ENCODE results near the gene SLC29A1. TPM values are rescaled to one million over a fixed set of nuclear protein-coding genes. Genes with fewer than 3 reads are reported as not detected.
A peak's percentile ranks its signal among the peaks of the same experiment; 100 is the strongest.

The SLC29A1 gene
- total and polyA plus RNA-seq, 9 of the 15 experiments (the other 6 are each of a cell fraction or from before 2014, with no cell fraction given) = 18.9 to 170 (median 57.7) TPM

- TF ChIP-seq PATZ1 (CRISPR knock-in tag; IDR thresholded peaks at IDR 0.05; ENCODE audit: borderline replicate concordance) (no peak; the same call in 1 of the 2 replicates), USF2 (CRISPR knock-in tag; IDR thresholded peaks at IDR 0.05) (peak; percentile 40), NFE2L1 (tag; IDR thresholded peaks at IDR 0.05; ENCODE audit: borderline replicate concordance, low read depth) (no peak), MCM7 (IDR thresholded peaks at IDR 0.05) (peak in 1 of 2 experiments; percentile 4; a peak in 1 of 4 replicates), ZNF431 (CRISPR knock-in tag; IDR thresholded peaks at IDR 0.05) (peak; percentile 4; the same call in 1 of the 2 replicates), CHD4 (IDR thresholded peaks at IDR 0.05; ENCODE audit: insufficient read depth, insufficient replicate concordance, low read depth, low read length, poor library complexity, severe bottlenecking) (no peak), ZNF41 (CRISPR knock-in tag; conservative IDR thresholded peaks at IDR 0.05) (no peak), HSF4 (CRISPR knock-in tag; IDR thresholded peaks at IDR 0.05; ENCODE audit: borderline replicate concordance) (no peak), GTF2E2 (tag; IDR thresholded peaks at IDR 0.05) (peak; percentile 91; the same call in 1 of the 2 replicates), ZBTB11 (CRISPR knock-in tag; IDR thresholded peaks at IDR 0.05) (peak in 2 of 3 experiments; percentile 45 to 89; a peak in 4 of 6 replicates), ARID4B (CRISPR knock-in tag; IDR thresholded peaks at IDR 0.05) (peak; percentile 96), ZBTB17 (CRISPR knock-in tag; IDR thresholded peaks at IDR 0.05) (peak; percentile 86), ZNF583 (CRISPR knock-in tag; IDR thresholded peaks at IDR 0.05) (peak; percentile 28; the same call in 1 of the 2 replicates)
Measured at GRCh38 chr6:44247338-44248302, 24.2 kb downstream of the SLC29A1 start (continued).
